Epithelial cell of esophagus (primary cell): ENCODE data around the gene LRRK1.

ENCODE experiments used
- DNase-seq: peaks from one replicate; pipeline ENCODE4 v3.0.0; 2010; ENCODE audit warnings: low read depth
- H3K4me3 ChIP-seq: 2 replicates; pipeline ENCODE4 v1.5.1; 2011; ENCODE audit warnings: mild to moderate bottlenecking, low read length, control low read depth
- TF ChIP-seq, protein P1 (sequence below): IDR thresholded peaks from 2 replicates; pipeline ENCODE4 v1.5.1; 2011; ENCODE audit warnings: low read depth, mild to moderate bottlenecking, low read length, control low read depth, inconsistent platforms; ENCODE audit not compliant: insufficient read depth; ENCODE audit errors: missing control alignments

LRRK1 gene

DNA sequence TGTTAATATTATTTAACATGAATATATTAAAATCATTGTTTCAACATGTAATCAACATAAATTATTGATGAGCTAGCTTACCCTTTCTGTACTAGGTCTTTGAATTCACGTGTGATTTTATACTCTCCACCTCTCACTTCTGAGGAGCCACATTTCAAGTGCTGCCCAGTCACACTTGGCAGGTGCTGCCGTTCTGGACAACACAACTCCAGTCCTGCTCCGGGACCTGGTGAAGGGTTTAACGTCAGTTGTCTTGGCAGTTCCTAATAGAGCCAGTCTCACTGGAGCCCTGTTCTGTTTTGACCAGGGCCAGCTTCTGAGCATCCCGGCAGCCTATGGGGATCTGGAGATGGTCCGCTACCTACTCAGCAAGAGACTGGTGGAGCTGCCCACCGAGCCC lies 64.1 kb downstream of the LRRK1 start:
- TF ChIP-seq, protein P1, sequence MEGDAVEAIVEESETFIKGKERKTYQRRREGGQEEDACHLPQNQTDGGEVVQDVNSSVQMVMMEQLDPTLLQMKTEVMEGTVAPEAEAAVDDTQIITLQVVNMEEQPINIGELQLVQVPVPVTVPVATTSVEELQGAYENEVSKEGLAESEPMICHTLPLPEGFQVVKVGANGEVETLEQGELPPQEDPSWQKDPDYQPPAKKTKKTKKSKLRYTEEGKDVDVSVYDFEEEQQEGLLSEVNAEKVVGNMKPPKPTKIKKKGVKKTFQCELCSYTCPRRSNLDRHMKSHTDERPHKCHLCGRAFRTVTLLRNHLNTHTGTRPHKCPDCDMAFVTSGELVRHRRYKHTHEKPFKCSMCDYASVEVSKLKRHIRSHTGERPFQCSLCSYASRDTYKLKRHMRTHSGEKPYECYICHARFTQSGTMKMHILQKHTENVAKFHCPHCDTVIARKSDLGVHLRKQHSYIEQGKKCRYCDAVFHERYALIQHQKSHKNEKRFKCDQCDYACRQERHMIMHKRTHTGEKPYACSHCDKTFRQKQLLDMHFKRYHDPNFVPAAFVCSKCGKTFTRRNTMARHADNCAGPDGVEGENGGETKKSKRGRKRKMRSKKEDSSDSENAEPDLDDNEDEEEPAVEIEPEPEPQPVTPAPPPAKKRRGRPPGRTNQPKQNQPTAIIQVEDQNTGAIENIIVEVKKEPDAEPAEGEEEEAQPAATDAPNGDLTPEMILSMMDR: no peak
- H3K4me3 ChIP-seq: no peak overlapping the region
- no peak for DNase-seq

DNA sequence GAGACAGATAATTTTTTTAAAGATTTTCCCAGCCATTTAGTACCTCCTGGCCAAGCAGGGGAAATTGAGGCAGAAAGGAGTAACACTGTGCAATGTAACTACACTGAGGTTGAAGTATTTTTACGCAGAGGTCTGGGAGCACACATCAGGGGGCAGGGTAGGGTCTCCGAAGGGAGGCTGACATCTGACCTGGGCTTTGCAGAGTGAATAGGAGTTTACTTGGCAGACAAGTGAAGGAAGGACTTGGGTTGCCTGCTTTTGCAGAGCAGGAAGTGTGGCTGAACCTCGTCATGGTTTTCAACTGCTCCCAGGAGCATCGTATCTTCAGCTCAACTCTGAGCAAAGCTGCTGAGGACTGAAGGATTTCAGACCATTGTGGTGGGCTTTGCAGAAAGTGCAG lies 66.2 kb downstream of the LRRK1 start:
- H3K4me3 ChIP-seq: no peak overlapping the region
- TF ChIP-seq, protein P1: no peak
- no peak for DNase-seq

DNA sequence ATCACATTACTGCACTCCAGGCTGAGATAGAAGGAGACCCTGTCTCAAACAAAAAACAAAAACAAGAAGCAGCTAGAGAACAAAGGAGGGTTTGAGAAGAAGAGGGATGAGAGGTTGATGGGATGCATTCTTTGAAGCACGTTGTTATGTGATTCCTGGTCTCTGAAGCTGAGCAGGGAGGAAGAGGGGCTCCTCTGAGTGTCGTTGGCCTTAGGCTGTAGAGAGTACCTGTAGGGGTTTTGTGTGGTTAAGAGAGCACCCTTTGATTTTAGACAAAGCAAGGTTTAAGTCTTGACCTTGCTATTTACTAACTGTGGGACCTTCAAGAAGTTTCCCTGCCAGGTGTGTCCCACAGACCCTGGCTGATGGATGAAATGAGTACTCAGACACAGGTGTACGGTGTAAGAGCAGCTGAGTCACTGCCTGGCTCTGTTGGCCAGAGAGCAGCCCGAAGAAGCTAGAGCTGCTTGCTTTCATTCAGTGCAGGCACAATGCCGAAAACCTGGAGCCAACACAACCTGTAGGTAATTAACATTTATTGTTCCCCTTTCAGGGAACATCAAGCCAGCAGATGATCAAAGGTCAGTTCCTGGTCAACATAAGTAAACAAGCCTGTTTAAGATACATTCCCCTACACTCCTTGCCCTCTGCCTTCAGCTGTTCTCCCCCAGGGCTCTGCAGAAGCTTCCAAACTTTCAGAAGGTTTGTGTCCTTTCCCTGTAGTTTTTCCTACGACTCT lies 67.2 kb downstream of the LRRK1 start:
- no peak for DNase-seq
- H3K4me3 ChIP-seq: no peak overlapping the region
- TF ChIP-seq, protein P1: no peak

DNA sequence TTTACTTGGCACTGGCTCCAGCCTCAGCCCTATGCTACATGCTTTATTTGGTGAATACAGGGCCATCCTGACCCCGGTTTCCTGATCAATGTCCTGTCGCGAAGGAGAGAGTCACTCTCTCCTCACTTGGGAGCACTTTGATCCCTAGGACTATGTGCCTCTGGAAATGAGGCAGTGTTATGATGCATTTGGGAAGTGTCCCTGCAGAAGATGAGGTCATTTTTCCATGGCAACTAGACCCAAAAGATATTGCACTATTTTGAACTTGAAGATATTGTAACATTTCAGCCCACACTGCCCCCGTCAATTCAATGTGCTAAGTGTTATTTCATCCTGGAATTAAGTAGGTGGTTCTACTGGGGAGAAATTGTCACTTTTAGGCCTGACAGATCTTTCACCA lies 68.0 kb downstream of the LRRK1 start:
- TF ChIP-seq, protein P1: no peak
- H3K4me3 ChIP-seq: no peak overlapping the region
- DNase-seq: no peak

DNA sequence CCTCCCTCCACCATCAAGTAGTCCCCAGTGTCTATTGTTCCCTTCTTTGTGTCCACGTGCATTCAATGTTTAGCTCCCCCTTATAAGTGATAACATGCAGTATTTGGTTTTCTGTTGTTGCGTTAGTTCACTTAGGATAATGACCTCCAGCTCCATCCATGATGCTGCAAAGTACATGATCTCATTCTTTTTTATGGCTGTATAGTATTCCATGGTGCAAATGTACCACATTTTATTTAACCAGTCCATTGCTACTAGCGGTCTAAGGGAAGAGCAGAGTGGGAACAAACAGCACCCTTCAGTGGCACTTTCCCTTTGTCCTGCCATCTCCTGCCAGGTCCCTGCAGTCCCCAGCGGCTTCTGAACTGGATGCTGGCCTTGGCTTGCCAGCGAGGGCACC lies 69.1 kb downstream of the LRRK1 start:
- TF ChIP-seq, protein P1: no peak
- DNase-seq: no peak
- H3K4me3 ChIP-seq: no peak overlapping the region

DNA sequence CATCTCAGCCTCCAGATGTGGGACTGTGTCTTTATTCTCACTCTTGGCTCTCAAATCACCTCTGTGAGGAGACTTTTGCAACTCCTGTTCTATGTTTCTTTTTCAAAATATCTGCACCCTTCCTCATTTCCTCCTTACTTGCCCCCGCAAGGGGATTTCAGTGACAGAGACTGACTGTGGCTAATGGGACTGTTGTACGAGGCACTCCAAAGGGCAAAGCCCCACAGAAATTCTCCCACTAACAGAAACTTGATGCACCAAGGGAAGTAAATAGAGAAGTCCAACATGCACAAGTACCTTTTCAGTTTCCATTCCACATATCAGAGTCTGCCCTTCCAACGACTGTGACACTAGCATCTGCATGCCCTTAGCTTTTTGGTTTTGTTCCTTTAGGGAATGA lies 69.7 kb downstream of the LRRK1 start:
- TF ChIP-seq, protein P1: no peak
- DNase-seq: no peak
- no peak overlapping the region for H3K4me3 ChIP-seq

DNA sequence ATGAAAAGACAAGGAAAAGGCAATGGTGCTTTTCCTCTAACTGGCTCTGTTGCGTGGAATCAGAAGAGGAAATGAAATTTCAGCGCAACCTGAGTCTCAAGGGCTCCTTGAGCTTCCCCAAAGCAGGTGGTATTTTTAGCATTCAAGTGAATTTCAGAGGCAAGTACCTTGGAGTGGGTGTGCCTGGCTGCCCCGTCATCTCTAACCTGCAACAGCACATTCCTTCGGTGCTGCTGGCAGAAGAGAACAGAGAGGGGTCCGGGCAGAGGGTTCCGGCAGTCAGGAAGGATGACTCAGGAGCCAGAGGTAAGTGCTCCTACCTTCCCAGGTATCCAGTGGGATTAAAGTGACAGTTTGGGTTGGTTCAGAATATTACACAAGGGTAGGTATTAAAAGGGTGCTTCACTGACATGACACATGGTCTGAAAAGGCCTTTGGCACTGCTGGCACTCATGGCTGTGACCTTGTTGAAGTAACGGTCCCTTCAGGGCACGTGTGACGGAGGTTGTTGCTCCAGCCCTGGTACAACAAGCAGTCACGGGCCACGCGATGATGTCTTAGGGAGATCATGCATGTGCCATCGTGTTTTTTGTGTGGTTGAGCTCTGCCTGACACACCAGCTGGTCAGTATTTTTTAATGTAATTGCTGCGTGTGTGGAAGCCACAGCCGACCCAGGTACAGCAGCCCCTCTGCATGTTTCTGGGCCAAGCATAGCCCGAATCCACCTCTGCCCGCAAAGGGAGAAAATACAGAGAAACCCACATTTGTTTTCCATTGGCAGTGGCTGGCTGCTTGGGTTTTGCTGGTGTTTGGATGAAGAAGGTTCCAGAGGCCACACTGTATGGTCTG lies 75.7 kb downstream of the LRRK1 start:
- TF ChIP-seq, protein P1: no peak
- DNase-seq: peak; percentile 60
- no peak overlapping the region for H3K4me3 ChIP-seq
